Fibroblast of lung (primary cell): ENCODE data around the gene LAMC3. TPM values are rescaled to one million over a fixed set of nuclear protein-coding genes. Genes with fewer than 3 reads are reported as not detected.

Experiments used
- DNase-seq, 2 donors: peaks; one replicate each; pipeline versions ENCODE4 v3.0.0 to v3.0.0-alpha.2; 2010; ENCODE audit warnings: low read depth in 2 of 2
- H2AFZ ChIP-seq: 2 replicates; pipeline ENCODE4 v1.5.1; 2012; ENCODE audit warnings: low read length, control low read depth, inconsistent platforms
- H3K27ac ChIP-seq: 2 replicates; pipeline ENCODE4 v1.5.1; 2011; ENCODE audit warnings: low read length, control low read depth; ENCODE audit not compliant: insufficient read depth
- H3K27me3 ChIP-seq: 2 replicates; pipeline ENCODE4 v1.5.1; 2011; ENCODE audit warnings: mild to moderate bottlenecking, low read length; ENCODE audit not compliant: control insufficient read depth, insufficient read depth
- H3K36me3 ChIP-seq: 2 replicates; pipeline ENCODE4 v1.5.1; 2011; ENCODE audit warnings: low read length; ENCODE audit not compliant: control insufficient read depth, insufficient read depth
- H3K4me1 ChIP-seq: 2 replicates; pipeline ENCODE4 v1.5.1; 2011; ENCODE audit warnings: low read length; ENCODE audit not compliant: control insufficient read depth, insufficient read depth; ENCODE audit errors: extremely low read depth
- H3K4me2 ChIP-seq: 2 replicates; pipeline ENCODE4 v1.5.1; 2011; ENCODE audit warnings: low read length, control low read depth; ENCODE audit not compliant: insufficient read depth; ENCODE audit errors: extremely low read depth
- H3K4me3 ChIP-seq, 4 experiments: fragments of 200-600 bp in 1 of 4; sonication (generic) in 1 of 4; replicated peaks in 1 of 4; 2 replicates each; pipeline ENCODE4 v1.5.1; 2011 to 2016; ENCODE audit warnings: low read length in 4 of 4, low read depth in 3 of 4, mild to moderate bottlenecking in 3 of 4, control low read depth in 2 of 4, inconsistent platforms in 1 of 4, mixed read lengths in 1 of 4; ENCODE audit not compliant: insufficient read depth in 1 of 4; ENCODE audit errors: control extremely low read depth in 1 of 4
- H3K79me2 ChIP-seq: 2 replicates; pipeline ENCODE4 v1.5.1; 2012; ENCODE audit warnings: mild to moderate bottlenecking, low read length, inconsistent platforms; ENCODE audit not compliant: control insufficient read depth, insufficient read depth
- H3K9ac ChIP-seq: 2 replicates; pipeline ENCODE4 v1.5.1; 2011; ENCODE audit warnings: mild to moderate bottlenecking, low read length, control low read depth; ENCODE audit not compliant: insufficient read depth
- H3K9me3 ChIP-seq: 2 replicates; pipeline ENCODE4 v1.5.1; 2012; ENCODE audit warnings: low read depth, low read length; ENCODE audit not compliant: control insufficient read depth, insufficient read depth
- H4K20me1 ChIP-seq: 2 replicates; pipeline ENCODE4 v1.5.1; 2011; ENCODE audit warnings: low read length; ENCODE audit not compliant: control insufficient read depth, insufficient read depth; ENCODE audit errors: extremely low read depth
- CTCF ChIP-seq, 2 donors: IDR thresholded peaks in 1 of 2; conservative IDR thresholded peaks in 1 of 2; 1 replicate in 1 of 2; 2 replicates in 1 of 2; pipeline ENCODE4 v1.5.1; 2011 to 2012; ENCODE audit warnings: low read length in 2 of 2, control low read depth in 1 of 2, inconsistent platforms in 1 of 2, low read depth in 1 of 2, mild to moderate bottlenecking in 1 of 2
- EZH2 ChIP-seq: IDR thresholded peaks from 2 replicates; pipeline ENCODE4 v1.5.1; 2012; ENCODE audit warnings: low read length, control low read depth, mild to moderate bottlenecking; ENCODE audit errors: missing control alignments
- polyA plus RNA-seq, 2 donors: library from polyadenylated mRNA; depleted of rRNA in 1 of 2; stranded (reverse) in 1 of 2; unstranded in 1 of 2; fragments of >200 nt; gene quantifications; 2 replicates each; pipeline ENCODE4 v1.2.1, GENCODE V29; 2011 to 2012; ENCODE audit warnings: missing spikeins in 1 of 2
- total RNA-seq: library from RNA; depleted of rRNA; stranded (reverse); fragments of >200 nt; gene quantifications from 2 replicates; pipeline ENCODE4 v1.2.1, GENCODE V29; 2014

Gene LAMC3
- total and polyA plus RNA-seq, 2 donors (not counting 1 experiment from before 2014, with no cell fraction given) = 0.17 to 1.4 TPM

DNA sequence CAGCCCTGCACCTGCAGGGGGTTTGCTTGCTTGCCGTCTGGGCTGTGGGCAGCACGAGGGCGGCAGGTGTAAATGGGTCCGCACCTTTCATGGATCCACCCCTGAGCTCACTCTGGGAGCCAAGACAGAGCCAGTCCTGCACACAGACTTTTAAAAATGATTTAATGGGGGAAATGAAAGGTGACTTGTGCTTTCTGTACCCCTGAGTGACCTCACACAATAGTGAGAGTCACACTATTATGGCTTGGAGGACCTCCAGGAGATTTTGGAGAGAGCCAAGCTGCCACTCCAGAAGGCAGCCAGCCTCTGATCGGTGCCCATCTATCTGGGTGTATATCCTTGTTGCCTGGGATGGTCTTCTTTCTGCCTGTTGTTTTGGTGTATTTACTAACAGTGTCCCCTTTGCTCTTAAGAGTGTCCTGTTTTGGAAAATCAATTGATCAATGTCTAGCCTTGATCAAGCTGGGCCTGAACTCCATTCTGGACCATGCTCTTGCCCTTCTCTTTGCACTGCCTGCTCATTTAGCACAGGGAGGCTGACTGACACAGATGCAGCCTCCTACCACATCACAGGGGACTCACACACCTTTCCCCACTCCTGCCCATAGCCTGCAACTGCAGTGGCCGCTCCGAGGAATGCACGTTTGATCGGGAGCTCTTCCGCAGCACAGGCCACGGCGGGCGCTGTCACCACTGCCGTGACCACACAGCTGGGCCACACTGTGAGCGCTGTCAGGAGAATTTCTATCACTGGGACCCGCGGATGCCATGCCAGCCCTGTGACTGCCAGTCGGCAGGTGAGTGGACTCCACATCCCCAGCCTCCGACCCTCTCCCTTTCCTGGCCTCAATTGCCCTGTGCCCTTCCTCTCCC, 29.5 kb downstream of the LAMC3 start:
- Histone ChIP-seq H2AFZ (no peak overlapping the region), H3K36me3 (no peaks in the 10 kb centered on the region)

GRCh38 chr9:131039129-131039954, 30.4 kb downstream of the LAMC3 start:
- DNase-seq = no peak
- H3K27me3 ChIP-seq = peaks cover 5% of the 10 kb centered on the region
- no peaks in the 10 kb centered on the region for H3K4me1 ChIP-seq
- no peaks in the 10 kb centered on the region for H3K36me3 ChIP-seq
- H3K4me3 ChIP-seq = no peak overlapping the region
- H3K79me2 ChIP-seq = no peaks in the 10 kb centered on the region
- H3K27ac ChIP-seq = no peak overlapping the region
- H3K4me2 ChIP-seq = no peak overlapping the region
- no peaks in the 10 kb centered on the region for H4K20me1 ChIP-seq
- no peak overlapping the region for H3K9ac ChIP-seq
- TF ChIP-seq EZH2 (no peak), CTCF (conservative IDR thresholded peaks at IDR 0.05 in 1 of 2, IDR thresholded peaks at IDR 0.05 in 1 of 2; ENCODE audit: low read depth in 1 of 2, low read length in 2 of 2) (no peak)
- no peaks in the 10 kb centered on the region for H3K9me3 ChIP-seq
- no peak overlapping the region for H2AFZ ChIP-seq

More for the DNA sequence above, 29.5 kb downstream of the LAMC3 start:
- no peak overlapping the region for H3K27ac ChIP-seq
- no peaks in the 10 kb centered on the region for H4K20me1 ChIP-seq
- no peak overlapping the region for H3K4me2 ChIP-seq
- no peaks in the 10 kb centered on the region for H3K79me2 ChIP-seq
- no peaks in the 10 kb centered on the region for H3K9me3 ChIP-seq
- H3K27me3 ChIP-seq = peaks cover 5% of the 10 kb centered on the region
- H3K9ac ChIP-seq = no peak overlapping the region
- TF ChIP-seq CTCF (conservative IDR thresholded peaks at IDR 0.05 in 1 of 2, IDR thresholded peaks at IDR 0.05 in 1 of 2; ENCODE audit: low read depth in 1 of 2, low read length in 2 of 2) (no peak), EZH2 (peak; percentile 3)
- DNase-seq = no peak
- H3K4me3 ChIP-seq = no peak overlapping the region
- H3K4me1 ChIP-seq = no peaks in the 10 kb centered on the region

DNA sequence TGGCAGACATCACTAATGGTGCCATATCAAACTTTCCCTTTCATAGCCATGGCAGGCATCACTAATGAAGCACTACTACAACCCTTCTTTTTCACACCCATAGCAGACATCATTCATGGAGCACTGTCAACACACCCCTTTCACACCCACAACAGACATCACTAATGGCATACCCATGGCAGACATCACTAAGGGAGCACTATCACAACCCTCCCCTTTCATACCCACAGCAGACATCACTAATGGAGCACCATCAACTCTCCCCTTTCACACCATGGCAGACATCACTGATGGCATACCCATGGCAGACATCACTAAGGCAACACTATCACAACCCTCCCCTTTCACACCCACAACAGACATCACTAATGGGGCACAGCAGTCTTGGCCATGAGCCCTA, 33.7 kb downstream of the LAMC3 start:
- no peak for DNase-seq
- Histone ChIP-seq H4K20me1 (no peaks in the 10 kb centered on the region), H3K27me3 (peaks cover 5% of the 10 kb centered on the region), H3K79me2 (no peaks in the 10 kb centered on the region), H3K9ac (no peak overlapping the region), H3K4me3 (no peak overlapping the region), H3K27ac (no peak overlapping the region), H2AFZ (no peak overlapping the region), H3K4me2 (no peak overlapping the region), H3K9me3 (no peaks in the 10 kb centered on the region), H3K36me3 (no peaks in the 10 kb centered on the region), H3K4me1 (no peaks in the 10 kb centered on the region)
- no peak for TF ChIP-seq CTCF (conservative IDR thresholded peaks at IDR 0.05 in 1 of 2, IDR thresholded peaks at IDR 0.05 in 1 of 2; ENCODE audit: low read depth in 1 of 2, low read length in 2 of 2)
- no peak for TF ChIP-seq EZH2
